Measurements from ENCODE around the gene MEPCE. TPM values are rescaled to one million over a fixed set of nuclear protein-coding genes. Genes with fewer than 3 reads are reported as not detected.
"Not testable (repeated sequence)": the region's sequence is repeated elsewhere in the genome, so short reads cannot be mapped to it uniquely, and the experiment has no call there.

Gene MEPCE, protein sequence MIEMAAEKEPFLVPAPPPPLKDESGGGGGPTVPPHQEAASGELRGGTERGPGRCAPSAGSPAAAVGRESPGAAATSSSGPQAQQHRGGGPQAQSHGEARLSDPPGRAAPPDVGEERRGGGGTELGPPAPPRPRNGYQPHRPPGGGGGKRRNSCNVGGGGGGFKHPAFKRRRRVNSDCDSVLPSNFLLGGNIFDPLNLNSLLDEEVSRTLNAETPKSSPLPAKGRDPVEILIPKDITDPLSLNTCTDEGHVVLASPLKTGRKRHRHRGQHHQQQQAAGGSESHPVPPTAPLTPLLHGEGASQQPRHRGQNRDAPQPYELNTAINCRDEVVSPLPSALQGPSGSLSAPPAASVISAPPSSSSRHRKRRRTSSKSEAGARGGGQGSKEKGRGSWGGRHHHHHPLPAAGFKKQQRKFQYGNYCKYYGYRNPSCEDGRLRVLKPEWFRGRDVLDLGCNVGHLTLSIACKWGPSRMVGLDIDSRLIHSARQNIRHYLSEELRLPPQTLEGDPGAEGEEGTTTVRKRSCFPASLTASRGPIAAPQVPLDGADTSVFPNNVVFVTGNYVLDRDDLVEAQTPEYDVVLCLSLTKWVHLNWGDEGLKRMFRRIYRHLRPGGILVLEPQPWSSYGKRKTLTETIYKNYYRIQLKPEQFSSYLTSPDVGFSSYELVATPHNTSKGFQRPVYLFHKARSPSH
- 62.6 and 70.3 TPM in 2 replicates for total RNA-seq (2021)
- percentile 92 among the genes with signal in this experiment for Bru-seq, nascent RNA
- BruChase-seq, experiment 1, labeled RNA remaining after a 2-hour chase: percentile 97 among the genes with signal in this experiment
- BruChase-seq, experiment 2, labeled RNA remaining after a 6-hour chase: percentile 96 among the genes with signal in this experiment
- long read RNA-seq, transcript MEPCE-201 (4 exons, 3,030 nt): major isoform, 25 of 56 reads
- long read RNA-seq, partial matches to known transcripts: 6 of 56 reads
- long read RNA-seq, other reads (novel, unspliced or antisense): 25 of 56 reads

DNA sequence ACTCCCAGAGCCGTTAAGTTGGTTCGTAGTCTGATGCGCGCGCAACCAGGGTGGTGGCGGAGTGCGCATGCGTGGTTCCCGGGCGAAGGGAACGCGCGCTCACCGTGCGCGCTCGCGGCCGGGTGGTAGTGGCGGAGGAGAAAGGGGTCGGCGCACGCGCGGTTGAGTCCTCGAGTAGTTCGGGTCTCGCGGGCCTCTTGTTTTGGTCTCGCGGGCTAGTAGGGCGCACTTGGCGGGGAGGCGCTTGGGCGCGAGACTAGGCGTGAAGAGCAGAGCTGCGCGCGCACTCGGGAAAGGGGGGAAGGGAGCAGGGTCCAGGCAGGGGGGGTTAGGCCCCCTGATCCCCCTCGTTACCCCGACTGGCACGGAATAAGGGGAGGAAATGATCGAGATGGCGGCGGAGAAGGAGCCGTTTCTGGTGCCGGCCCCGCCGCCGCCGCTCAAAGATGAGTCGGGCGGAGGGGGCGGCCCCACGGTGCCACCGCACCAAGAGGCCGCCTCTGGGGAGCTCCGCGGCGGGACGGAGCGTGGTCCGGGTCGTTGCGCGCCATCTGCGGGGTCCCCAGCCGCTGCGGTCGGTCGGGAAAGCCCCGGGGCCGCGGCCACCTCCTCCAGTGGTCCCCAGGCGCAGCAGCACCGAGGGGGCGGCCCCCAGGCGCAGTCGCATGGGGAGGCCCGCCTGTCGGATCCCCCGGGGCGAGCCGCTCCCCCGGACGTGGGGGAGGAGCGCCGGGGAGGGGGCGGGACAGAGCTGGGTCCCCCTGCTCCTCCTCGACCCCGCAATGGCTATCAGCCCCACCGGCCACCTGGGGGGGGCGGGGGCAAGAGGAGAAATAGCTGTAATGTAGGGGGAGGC lies at the start of gene MEPCE:
MEPCE (plus strand) TSS at position 195 of the 856 bp plus-strand sequence; CDS start at position 383, 188 bp downstream.
- Histone ChIP-seq H3K9me2 (ENCODE audit: insufficient read depth) (no peaks in the 10 kb centered on the region), H3K4me3 (peak within 1 kb of the TSS; percentile 66), H3K36me3 (ENCODE audit: low read depth) (peaks cover 26% of the 10 kb centered on the region; the same call in 1 of the 2 replicates), H3K79me2 (ENCODE audit: low read depth) (peaks cover 52% of the 10 kb centered on the region), H3F3A (ENCODE audit: insufficient read depth, low read depth) (peaks cover 47% of the 10 kb centered on the region), H3K27me3 (ENCODE audit: insufficient read depth, low read depth) (no peaks in the 10 kb centered on the region), H3K27ac (peak within 1 kb of the TSS; percentile 93), H3K4me1 (replicated peaks; ENCODE audit: insufficient read depth) (peaks cover 45% of the 10 kb centered on the region), H3K4me2 (peak within 1 kb of the TSS; percentile 80), H4K20me1 (ENCODE audit: insufficient read depth) (peaks cover 3% of the 10 kb centered on the region), H3K9me3 (ENCODE audit: insufficient read depth, low read depth) (no peaks in the 10 kb centered on the region), H2AFZ (peak within 1 kb of the TSS; percentile 79)
- no peak for TF ChIP-seq EZH2 (IDR thresholded peaks at IDR 0.05; ENCODE audit: low read depth)
- TF ChIP-seq, protein P1, sequence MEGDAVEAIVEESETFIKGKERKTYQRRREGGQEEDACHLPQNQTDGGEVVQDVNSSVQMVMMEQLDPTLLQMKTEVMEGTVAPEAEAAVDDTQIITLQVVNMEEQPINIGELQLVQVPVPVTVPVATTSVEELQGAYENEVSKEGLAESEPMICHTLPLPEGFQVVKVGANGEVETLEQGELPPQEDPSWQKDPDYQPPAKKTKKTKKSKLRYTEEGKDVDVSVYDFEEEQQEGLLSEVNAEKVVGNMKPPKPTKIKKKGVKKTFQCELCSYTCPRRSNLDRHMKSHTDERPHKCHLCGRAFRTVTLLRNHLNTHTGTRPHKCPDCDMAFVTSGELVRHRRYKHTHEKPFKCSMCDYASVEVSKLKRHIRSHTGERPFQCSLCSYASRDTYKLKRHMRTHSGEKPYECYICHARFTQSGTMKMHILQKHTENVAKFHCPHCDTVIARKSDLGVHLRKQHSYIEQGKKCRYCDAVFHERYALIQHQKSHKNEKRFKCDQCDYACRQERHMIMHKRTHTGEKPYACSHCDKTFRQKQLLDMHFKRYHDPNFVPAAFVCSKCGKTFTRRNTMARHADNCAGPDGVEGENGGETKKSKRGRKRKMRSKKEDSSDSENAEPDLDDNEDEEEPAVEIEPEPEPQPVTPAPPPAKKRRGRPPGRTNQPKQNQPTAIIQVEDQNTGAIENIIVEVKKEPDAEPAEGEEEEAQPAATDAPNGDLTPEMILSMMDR (conservative IDR thresholded peaks at IDR 0.05): no peak
- intact Hi-C loops (cut with micrococcal nuclease; ENCODE audit: unreplicated experiment): loop anchor here (1.0 to 2.0 kb wide), 4 partner anchors 94 to 437 kb away; partner anchors contain the start of genes AP4M1, MCM7, TRIP6 and ZNF3
- CTCF ChIA-PET: interaction anchor here (0.5 kb wide), 1 partner anchor 157 kb away, joined by 5 read pairs; no protein-coding TSS in a partner anchor
- BruUV-seq (replicated peaks): no TSS peak
- peak; percentile 83 to 97 for DNase-seq
- POLR2A ChIA-PET (ENCODE audit: unreplicated experiment): interaction anchor here (0.6 to 1.8 kb wide), 17 partner anchors 15 to 1429 kb away, joined by 3 to 22 read pairs (median 5); partner anchors contain the start of genes FBXO24, LRCH4, MOSPD3 and POP7

DNA sequence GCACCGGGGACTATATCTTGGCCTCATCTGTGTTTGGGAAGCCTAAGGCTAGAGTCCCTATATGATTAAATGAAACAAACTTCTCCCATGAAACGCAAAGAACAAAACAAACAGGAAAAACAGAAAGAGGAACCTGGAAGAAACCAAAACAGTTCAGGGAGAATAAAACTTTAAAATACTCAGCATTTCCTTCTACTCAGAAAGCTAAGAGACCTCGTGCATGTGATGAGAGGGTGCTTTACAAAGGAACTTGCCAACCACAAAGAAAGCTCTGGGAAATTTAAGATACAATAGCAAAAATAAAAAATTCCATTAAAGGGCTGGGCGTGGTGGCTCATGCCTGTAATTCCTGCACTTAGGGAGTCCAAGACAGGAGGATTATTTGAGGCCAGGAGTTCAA lies 49.4 kb upstream of the MEPCE start:
- no peaks in the 10 kb centered on the region for H3K27me3 ChIP-seq (ENCODE audit: insufficient read depth, low read depth)
- intact Hi-C loops (cut with micrococcal nuclease; ENCODE audit: unreplicated experiment): no loop called here
- H2AFZ ChIP-seq: no peak overlapping the region
- BruUV-seq (replicated peaks): no TSS peak
- H3K36me3 ChIP-seq (ENCODE audit: low read depth): no peaks in the 10 kb centered on the region
- H3K79me2 ChIP-seq (ENCODE audit: low read depth): no peaks in the 10 kb centered on the region
- H3K27ac ChIP-seq: no peak overlapping the region
- no peak overlapping the region for H3K4me3 ChIP-seq
- no peaks in the 10 kb centered on the region for H4K20me1 ChIP-seq (ENCODE audit: insufficient read depth)
- no peaks in the 10 kb centered on the region for H3K9me2 ChIP-seq (ENCODE audit: insufficient read depth)
- POLR2A ChIA-PET (ENCODE audit: unreplicated experiment): no interaction called here
- TF ChIP-seq, protein P1 (conservative IDR thresholded peaks at IDR 0.05): no peak
- TF ChIP-seq EZH2 (IDR thresholded peaks at IDR 0.05; ENCODE audit: low read depth): no peak
- H3F3A ChIP-seq (ENCODE audit: insufficient read depth, low read depth): 0 out of 2 replicates have a peak, but pooled peaks cover 5% of the 10 kb centered on the region
- no peak overlapping the region for H3K4me2 ChIP-seq
- CTCF ChIA-PET: no interaction called here
- no peak for DNase-seq
- no peaks in the 10 kb centered on the region for H3K4me1 ChIP-seq (replicated peaks; ENCODE audit: insufficient read depth)
- H3K9me3 ChIP-seq (ENCODE audit: insufficient read depth, low read depth): no peaks in the 10 kb centered on the region

DNA sequence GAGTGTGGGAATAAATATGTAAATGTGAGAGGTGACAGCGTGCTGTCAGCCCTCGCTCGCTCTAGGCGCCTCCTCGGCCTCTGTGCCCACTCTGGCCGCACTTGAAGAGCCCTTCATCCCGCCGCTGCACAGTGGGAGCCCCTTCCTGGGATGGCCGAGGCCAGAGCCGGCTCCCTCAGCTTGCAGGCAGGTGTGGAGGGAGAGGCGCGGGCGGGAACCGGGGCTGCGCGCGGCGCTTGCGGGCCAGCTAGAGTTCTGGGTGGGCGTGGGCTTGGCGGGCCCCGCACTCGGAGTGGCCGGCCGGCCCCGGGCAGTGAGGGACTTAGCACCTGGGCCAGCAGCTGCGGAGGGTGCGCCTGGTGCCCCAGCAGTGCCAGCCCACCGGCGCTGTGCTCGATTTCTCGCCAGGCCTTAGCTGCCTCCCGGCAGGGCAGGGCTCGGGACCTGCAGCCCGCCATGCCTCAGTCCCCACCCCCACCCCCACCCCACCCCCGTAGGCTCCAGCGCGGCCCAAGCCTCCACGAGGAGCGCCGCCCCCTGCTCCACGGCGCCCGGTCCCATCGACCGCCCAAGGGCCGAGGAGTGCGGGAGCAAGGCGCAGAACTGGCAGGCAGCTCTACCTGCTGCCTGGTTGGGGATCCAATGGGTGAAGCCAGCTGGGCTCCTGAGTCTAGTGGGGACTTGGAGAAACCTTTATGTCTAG lies 47.9 kb upstream of the MEPCE start:
- POLR2A ChIA-PET (ENCODE audit: unreplicated experiment); BruUV-seq (replicated peaks); H3K36me3 ChIP-seq (ENCODE audit: low read depth); DNase-seq; H3K9me2 ChIP-seq (ENCODE audit: insufficient read depth); H2AFZ ChIP-seq; H3K9me3 ChIP-seq (ENCODE audit: insufficient read depth, low read depth); H3F3A ChIP-seq (ENCODE audit: insufficient read depth, low read depth); H3K27me3 ChIP-seq (ENCODE audit: insufficient read depth, low read depth); H3K4me1 ChIP-seq (replicated peaks; ENCODE audit: insufficient read depth); intact Hi-C loops (cut with micrococcal nuclease; ENCODE audit: unreplicated experiment); H4K20me1 ChIP-seq (ENCODE audit: insufficient read depth); H3K4me2 ChIP-seq; H3K4me3 ChIP-seq; H3K27ac ChIP-seq; H3K79me2 ChIP-seq (ENCODE audit: low read depth): not testable (repeated sequence)
- CTCF ChIA-PET: interaction anchor here (0.6 kb wide), 1 partner anchor 224 kb away, joined by 6 read pairs; no protein-coding TSS in a partner anchor

DNA sequence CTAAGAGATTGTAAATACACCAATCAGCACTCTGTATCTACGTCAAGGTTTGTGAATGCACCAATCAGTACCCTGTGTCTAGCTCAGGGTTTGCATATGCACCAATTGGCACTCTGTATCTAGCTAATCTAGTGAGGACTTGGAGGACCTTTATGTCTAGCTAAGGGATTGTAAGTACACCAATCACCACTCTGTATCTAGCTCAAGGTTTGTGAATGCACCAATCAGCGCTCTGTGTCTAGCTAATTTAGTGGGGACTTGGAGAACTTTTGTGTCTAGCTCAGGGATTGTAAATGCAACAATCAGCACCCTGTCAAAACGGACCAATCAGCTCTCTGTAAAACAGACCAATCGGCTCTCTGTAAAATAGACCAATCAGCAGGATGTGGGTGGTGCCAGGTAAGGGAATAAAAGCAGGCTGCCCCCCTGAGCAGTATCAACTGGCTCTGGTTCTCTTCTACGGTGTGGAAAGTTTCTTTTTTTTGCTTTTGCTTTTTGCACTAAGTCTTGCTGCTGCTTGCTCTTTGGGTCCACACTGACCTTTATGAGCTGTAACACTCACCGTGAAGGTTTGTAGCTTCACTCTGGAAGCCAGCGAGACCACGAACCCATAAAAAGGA lies 47.3 kb upstream of the MEPCE start:
- H3K36me3 ChIP-seq (ENCODE audit: low read depth); H4K20me1 ChIP-seq (ENCODE audit: insufficient read depth); DNase-seq; H3K27me3 ChIP-seq (ENCODE audit: insufficient read depth, low read depth); intact Hi-C loops (cut with micrococcal nuclease; ENCODE audit: unreplicated experiment); H2AFZ ChIP-seq; H3K9me3 ChIP-seq (ENCODE audit: insufficient read depth, low read depth); BruUV-seq (replicated peaks); H3K4me2 ChIP-seq; H3K4me3 ChIP-seq; H3K27ac ChIP-seq; H3K79me2 ChIP-seq (ENCODE audit: low read depth); H3F3A ChIP-seq (ENCODE audit: insufficient read depth, low read depth); H3K4me1 ChIP-seq (replicated peaks; ENCODE audit: insufficient read depth); H3K9me2 ChIP-seq (ENCODE audit: insufficient read depth): not testable (repeated sequence)
- CTCF ChIA-PET: interaction anchor here (0.6 kb wide), 1 partner anchor 223 kb away, joined by 6 read pairs; no protein-coding TSS in a partner anchor
- POLR2A ChIA-PET (ENCODE audit: unreplicated experiment): interaction anchor here (0.6 kb wide), 1 partner anchor 214 kb away, joined by 5 read pairs; no protein-coding TSS in a partner anchor
